Measurements from ENCODE around the gene CEP128.

- no peak for TF ChIP-seq ZNF707 (tag by site-specific recombination; IDR thresholded peaks at IDR 0.05)
- TF ChIP-seq ZNF830 (tag by site-specific recombination; IDR thresholded peaks at IDR 0.05; ENCODE audit: low read depth) = no peak
Observed at GRCh38 chr14:80924365-80925103, 17.0 kb downstream of the CEP128 start.

Data from HEK293 (cell line).